NB4 (cell line): ENCODE results near the gene EXOC6B.

Experiments
- DNase-seq: peaks from one replicate; pipeline ENCODE4 v3.0.0; 2010; ENCODE audit warnings: low read depth
- H3K4me3 ChIP-seq: one replicate; pipeline ENCODE4 v1.5.1; 2011; ENCODE audit warnings: mild to moderate bottlenecking, low read depth, low read length, moderate library complexity
- CTCF ChIP-seq: IDR thresholded peaks from one replicate; pipeline ENCODE4 v1.5.1; 2012; ENCODE audit warnings: low read depth, low read length
- MAX ChIP-seq: IDR thresholded peaks from 2 replicates; pipeline ENCODE4 v1.6.1; 2011; ENCODE audit warnings: low read depth, low read length
- MYC ChIP-seq: IDR thresholded peaks from 2 replicates; pipeline ENCODE4 v1.6.1; 2011; ENCODE audit warnings: low read depth, low read length
- POLR2A ChIP-seq: IDR thresholded peaks from 2 replicates; pipeline ENCODE4 v1.6.1; 2011; ENCODE audit warnings: mild to moderate bottlenecking; ENCODE audit not compliant: insufficient read length; ENCODE audit errors: extremely low read depth

EXOC6B gene

GRCh38 chr2:72208225-72208624, 617.6 kb downstream of the EXOC6B start:
- no peak for DNase-seq
- no peak for TF ChIP-seq CTCF
- TF ChIP-seq POLR2A, result no peak
- TF ChIP-seq MYC, result no peak
- TF ChIP-seq MAX, result no peak
- H3K4me3 ChIP-seq, result no peak overlapping the region

GRCh38 chr2:72207334-72207733, 618.5 kb downstream of the EXOC6B start:
- DNase-seq, result no peak
- no peak overlapping the region for H3K4me3 ChIP-seq
- TF ChIP-seq MYC, result no peak
- TF ChIP-seq POLR2A, result no peak
- no peak for TF ChIP-seq MAX
- TF ChIP-seq CTCF, result no peak

GRCh38 chr2:72205504-72205881, 620.3 kb downstream of the EXOC6B start:
- TF ChIP-seq MYC (no peak), POLR2A (no peak), MAX (no peak), CTCF (no peak)
- no peak for DNase-seq
- H3K4me3 ChIP-seq, result no peak overlapping the region

GRCh38 chr2:72204786-72205503, 620.9 kb downstream of the EXOC6B start:
- no peak overlapping the region for H3K4me3 ChIP-seq
- no peak for TF ChIP-seq CTCF
- no peak for TF ChIP-seq POLR2A
- no peak for TF ChIP-seq MYC
- TF ChIP-seq MAX, result no peak
- DNase-seq, result no peak

GRCh38 chr2:72204156-72204785, 621.6 kb downstream of the EXOC6B start:
- DNase-seq, result no peak
- TF ChIP-seq MYC, result no peak
- TF ChIP-seq CTCF, result no peak
- no peak overlapping the region for H3K4me3 ChIP-seq
